Measurements from ENCODE around the gene ZNF587.
"Not testable (repeated sequence)": the region's sequence is repeated elsewhere in the genome, so short reads cannot be mapped to it uniquely, and the experiment has no call there.

DNA sequence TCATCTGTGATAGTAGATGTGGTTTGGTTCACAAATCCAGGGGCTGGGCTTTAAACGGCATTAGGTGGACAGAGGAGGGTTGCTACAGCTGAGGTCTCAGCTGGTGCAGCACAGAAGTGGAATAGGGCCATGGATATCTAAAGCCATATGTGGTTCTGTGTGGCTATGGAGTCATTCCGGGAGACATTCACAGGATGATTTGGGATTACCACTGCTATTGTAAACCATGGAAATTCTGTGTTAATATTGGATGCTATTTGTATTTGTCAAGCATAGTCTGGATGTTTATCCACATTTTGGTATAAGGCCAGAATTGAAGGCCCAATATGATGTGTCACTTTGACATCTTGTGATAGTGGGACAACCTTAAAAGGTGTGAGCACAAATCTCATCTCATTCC, 26.5 kb upstream of the ZNF587 start:
- TF ChIP-seq, protein P1, sequence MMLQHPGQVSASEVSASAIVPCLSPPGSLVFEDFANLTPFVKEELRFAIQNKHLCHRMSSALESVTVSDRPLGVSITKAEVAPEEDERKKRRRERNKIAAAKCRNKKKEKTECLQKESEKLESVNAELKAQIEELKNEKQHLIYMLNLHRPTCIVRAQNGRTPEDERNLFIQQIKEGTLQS (IDR thresholded peaks at IDR 0.05): not testable (repeated sequence)
- TF ChIP-seq CTCF (IDR thresholded peaks at IDR 0.05 in 2 of 3, conservative IDR thresholded peaks at IDR 0.05 in 1 of 3; ENCODE audit: borderline replicate concordance in 1 of 3, insufficient read depth in 1 of 3, low read depth in 2 of 3, low read length in 2 of 3); EZH2 (IDR thresholded peaks at IDR 0.05): not testable (repeated sequence)

Measured in HCT116 (cell line).